ENCODE measurements around the gene ATXN1.

The ATXN1 gene

DNA sequence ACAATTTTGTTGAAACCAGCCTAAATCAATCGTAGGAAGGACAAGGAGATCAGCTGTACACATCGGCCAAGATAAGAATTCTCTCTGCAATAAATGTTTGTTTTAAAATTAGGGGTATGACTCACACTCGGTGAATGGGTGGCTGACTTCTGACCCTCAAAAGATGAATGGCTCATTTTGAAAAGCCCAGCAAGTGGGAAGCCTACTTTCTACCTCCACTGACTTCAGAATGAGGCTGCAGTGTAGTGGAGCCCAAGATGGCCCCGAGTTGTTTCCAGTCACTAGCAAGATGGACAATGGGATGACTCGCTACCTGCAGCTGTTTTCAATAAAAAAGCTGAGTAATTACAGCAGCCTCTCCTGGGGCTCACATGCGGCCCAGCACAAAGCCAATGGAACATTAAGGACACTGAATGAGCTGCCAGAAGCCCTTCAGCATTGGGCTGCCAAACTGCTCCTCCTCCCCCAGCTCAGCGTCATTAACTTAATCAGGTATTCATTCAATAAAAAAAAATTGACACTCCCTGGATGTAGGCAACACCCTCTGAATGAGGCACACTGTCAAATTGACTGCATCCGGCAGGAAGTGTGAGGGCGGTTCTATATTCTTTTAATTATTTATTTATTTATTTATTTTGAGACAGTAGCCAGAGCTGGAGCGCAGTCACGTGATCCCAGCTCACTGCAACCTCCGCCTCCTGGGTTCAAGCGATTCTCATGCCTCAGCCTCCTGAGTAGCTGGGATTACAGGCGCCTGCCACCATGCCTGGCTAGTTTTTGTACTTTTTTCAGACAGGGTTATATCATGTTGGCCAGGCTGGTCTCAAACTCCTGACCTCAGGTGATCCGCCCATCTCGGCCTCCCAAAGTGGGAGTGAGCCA lies 415.6 kb downstream of the ATXN1 start:
- peaks cover 13% of the 10 kb centered on the region for H3K4me1 Mint-ChIP-seq
- H3K27me3 Mint-ChIP-seq, result no peaks in the 10 kb centered on the region
- ATAC-seq, result no peak
- H3K9me3 Mint-ChIP-seq, result no peaks in the 10 kb centered on the region
- no peak for DNase-seq
- H3K4me3 Mint-ChIP-seq, result no peak overlapping the region
- no peak overlapping the region for H3K27ac Mint-ChIP-seq

DNA sequence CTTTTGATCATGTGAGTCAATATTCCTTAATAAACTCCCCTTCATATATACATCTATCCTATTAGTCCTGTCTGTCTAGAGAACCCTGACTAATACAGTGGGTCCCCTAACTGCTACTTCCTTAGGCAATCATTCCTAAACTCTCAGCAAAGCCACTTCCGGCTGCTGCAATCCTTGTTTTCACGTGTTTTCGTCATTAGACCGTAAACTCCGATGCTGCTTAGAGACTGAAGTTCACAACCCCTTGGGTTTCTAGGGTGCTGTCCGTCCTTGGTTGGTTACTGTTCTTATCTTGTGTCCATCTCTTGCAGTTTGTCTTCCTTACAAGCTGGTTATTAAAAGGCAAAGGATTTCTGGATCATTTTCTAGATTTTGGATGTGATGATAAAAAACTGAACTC lies 416.5 kb downstream of the ATXN1 start:
- peaks cover 13% of the 10 kb centered on the region for H3K4me1 Mint-ChIP-seq
- H3K4me3 Mint-ChIP-seq, result no peak overlapping the region
- DNase-seq (no peak), ATAC-seq (no peak)
- H3K27me3 Mint-ChIP-seq, result no peaks in the 10 kb centered on the region
- no peaks in the 10 kb centered on the region for H3K9me3 Mint-ChIP-seq
- H3K27ac Mint-ChIP-seq, result peak overlapping the region in 1 of 2 donors; percentile 7

DNA sequence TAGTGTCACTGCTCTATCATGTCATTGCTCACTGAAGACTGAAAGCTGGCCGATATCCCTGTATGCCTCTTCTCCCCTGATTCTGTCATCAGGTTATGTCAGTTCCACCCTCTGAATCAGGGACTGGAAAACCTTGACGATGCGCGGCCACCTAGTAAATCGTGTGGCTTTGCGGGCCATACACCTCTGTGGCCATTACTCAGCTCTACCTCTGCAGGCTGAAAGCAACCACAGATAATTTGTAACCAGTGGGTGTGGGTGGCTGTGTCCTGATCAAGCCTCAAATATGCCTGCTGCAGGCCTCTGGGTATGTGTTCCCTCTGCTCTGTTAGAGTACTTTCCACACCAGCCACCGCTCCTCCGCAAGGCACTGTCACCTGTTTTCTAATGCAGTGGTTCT lies 417.7 kb downstream of the ATXN1 start:
- Mint-ChIP-seq H3K9me3 (no peaks in the 10 kb centered on the region), H3K27me3 (no peaks in the 10 kb centered on the region), H3K4me1 (peaks cover 13% of the 10 kb centered on the region), H3K4me3 (no peak overlapping the region), H3K27ac (no peak overlapping the region)
- ATAC-seq (no peak), DNase-seq (no peak)

DNA sequence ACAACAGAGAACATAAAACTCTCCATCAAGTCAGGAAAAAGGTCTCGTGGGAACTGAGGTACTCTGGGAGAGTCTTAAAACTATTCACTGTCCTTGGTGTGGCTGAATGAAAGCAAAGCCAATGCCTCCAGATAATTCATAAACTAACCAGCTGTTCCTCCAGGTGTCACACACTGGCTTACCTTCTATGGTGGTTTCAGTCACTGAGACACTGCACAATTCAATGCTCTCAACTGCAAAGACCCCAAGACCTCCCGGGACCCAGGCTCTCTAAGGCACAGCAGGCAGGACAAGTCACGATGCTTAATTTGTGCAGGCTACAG lies 422.0 kb downstream of the ATXN1 start:
- DNase-seq (no peak), ATAC-seq (no peak)
- Mint-ChIP-seq H3K4me1 (peaks cover 12% of the 10 kb centered on the region), H3K27me3 (no peaks in the 10 kb centered on the region), H3K27ac (peak overlapping the region in 1 of 2 donors; percentile 72), H3K9me3 (no peaks in the 10 kb centered on the region), H3K4me3 (no peak overlapping the region)

DNA sequence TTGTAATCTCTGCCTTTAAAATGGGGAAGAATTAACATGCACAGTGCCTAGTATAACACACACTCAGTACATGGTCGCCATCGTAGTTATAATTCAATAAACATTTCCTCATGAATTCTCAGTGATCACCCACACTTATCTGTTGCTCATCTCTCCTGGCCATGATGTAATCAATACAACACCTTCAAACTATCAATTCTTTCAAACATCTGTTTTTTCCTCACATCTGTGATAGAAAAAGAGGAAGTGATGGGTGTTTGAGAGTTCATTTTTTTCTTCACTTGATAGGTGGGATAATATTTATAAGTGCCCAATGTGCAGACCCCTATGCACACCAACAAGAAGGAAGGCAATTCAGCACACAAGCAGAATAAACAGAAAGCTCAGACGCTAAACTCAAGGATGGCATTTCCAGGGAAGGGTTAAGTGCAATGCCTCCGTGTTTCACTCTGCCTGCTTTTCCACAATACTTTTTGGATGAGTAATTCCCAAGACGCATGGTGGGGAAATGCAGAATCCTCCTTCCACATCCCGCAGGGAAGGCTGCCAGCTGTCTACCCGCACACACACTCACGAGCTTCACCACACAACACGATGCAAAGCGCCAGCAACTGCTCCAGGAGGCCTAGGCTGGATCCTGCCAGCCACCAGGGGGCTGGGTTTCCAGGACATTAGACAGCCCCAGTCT lies 422.5 kb downstream of the ATXN1 start:
- peaks cover 7% of the 10 kb centered on the region for H3K4me1 Mint-ChIP-seq
- H3K27me3 Mint-ChIP-seq, result no peaks in the 10 kb centered on the region
- ATAC-seq, result no peak
- peak overlapping the region; percentile 12 to 72 for H3K27ac Mint-ChIP-seq
- H3K4me3 Mint-ChIP-seq, result no peak overlapping the region
- H3K9me3 Mint-ChIP-seq, result no peaks in the 10 kb centered on the region
- no peak for DNase-seq

DNA sequence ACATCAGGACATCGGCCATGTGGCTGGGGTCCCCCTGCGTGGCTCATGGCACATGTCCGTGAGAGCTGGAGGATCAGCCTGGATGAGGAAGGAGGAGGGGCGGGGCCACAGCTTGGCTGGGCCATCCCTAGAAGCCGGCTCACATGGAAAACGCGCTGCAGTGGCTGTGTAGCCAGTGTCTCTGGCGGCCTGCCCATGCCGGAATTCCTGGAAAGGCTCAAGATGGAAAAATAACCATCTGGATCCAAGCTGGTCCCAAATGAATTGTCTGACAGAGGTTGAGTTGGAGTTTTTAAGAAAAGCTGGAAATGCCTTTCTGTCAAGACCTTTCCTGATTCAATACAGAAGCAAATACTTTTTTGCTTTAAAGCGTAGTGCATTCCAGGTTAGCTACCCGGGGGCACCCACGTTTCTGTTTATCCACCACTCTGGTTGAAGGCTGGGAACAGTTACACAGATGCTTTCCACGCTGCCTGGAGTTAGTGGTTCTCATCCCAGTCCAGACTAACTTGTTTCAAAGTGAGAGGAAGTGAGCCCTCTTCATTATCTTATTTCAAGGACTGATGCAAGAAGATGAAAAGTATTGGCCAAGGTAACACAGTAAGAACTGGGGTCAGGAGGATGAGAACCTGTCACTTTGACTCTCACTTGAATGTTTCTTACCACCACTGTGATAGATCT lies 423.8 kb downstream of the ATXN1 start:
- no peak for DNase-seq
- no peaks in the 10 kb centered on the region for H3K9me3 Mint-ChIP-seq

DNA sequence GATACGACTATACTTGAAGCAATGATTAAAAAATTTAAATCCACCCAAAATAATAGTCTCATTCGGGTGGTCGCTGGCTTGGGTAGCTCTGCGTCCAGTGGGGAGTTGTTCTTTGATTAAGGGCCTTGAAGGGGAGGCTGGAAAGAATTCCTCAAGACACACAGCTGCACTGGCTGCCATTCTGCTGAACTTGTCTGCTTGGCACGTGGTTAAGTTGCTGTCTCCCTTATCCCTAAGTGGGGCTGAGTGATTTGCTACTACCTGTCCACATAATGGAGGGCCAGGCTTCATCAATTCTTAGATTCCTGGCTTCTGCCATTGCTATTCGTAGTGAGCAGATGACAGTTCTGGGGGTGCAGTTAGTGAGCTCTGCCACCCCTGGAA lies 424.4 kb downstream of the ATXN1 start:
- no peak overlapping the region for H3K27ac Mint-ChIP-seq
- H3K27me3 Mint-ChIP-seq, result no peaks in the 10 kb centered on the region
- H3K9me3 Mint-ChIP-seq, result no peaks in the 10 kb centered on the region
- ATAC-seq, result no peak
- no peak for DNase-seq
- no peak overlapping the region for H3K4me3 Mint-ChIP-seq
- H3K4me1 Mint-ChIP-seq, result no peaks in the 10 kb centered on the region

More for the DNA sequence above, 423.8 kb downstream of the ATXN1 start:
- Mint-ChIP-seq H3K4me1 (peaks cover 2% of the 10 kb centered on the region), H3K27me3 (no peaks in the 10 kb centered on the region), H3K4me3 (no peak overlapping the region), H3K27ac (no peak overlapping the region)
- no peak for ATAC-seq

DNA sequence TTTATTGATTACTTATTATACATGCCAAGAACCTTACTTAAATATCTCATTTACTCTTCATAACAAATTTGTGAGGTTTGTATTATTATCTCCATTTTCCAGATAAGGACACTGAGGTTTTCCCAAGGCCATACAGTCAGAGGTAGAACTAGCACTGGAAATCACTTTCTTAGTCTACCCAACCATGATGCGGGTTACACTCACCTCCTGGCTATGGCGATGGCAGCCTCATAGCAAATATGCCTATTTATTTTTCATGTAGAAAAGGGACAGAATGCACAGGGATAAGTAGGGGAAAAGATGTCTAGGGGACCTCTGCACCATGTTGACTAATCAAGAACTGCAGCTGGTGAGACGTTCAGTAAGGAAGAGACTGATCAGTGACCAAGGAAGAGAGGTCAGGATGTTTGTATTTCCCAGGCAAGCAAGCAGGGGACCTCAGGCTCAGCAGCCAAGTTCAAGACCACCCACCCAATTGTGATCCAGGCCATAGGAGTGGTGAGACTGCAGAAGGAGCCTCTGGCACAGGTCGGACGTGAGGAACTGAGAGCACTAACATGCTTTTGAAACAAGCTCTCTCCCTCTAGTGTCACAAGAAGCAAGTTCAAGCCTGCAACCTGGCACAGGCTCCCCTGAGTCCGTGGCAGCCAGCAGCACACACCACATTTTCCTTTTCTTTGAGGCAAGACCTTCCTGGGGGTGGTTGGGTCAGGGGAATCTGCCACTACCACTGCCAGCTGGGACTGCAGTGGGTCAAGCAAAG lies 425.0 kb downstream of the ATXN1 start:
- no peaks in the 10 kb centered on the region for H3K27me3 Mint-ChIP-seq
- H3K27ac Mint-ChIP-seq, result no peak overlapping the region
- no peaks in the 10 kb centered on the region for H3K9me3 Mint-ChIP-seq
- H3K4me1 Mint-ChIP-seq, result no peaks in the 10 kb centered on the region
- DNase-seq (no peak), ATAC-seq (no peak)
- H3K4me3 Mint-ChIP-seq, result no peak overlapping the region

DNA sequence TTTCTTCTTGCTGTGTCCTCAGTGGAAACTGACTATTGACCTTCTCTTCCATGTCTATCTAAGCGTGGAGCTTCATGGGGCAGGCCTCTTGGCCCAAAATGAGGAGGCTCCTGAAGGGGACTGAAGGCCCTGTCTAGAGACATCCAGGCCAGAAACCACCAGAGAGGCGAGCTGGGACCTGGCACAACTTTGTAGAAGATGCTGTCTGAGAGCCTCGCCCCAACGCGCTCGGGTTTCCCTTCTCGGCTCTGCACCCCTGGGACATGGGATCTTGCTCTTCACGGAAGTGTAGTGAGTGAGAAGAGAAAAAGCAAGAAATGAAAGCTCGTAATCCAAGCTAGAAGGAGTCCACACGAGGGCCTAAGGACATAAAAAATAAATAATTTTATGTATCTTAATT lies 426.1 kb downstream of the ATXN1 start:
- Mint-ChIP-seq H3K4me3 (no peak overlapping the region), H3K27ac (no peak overlapping the region), H3K4me1 (no peaks in the 10 kb centered on the region), H3K27me3 (no peaks in the 10 kb centered on the region), H3K9me3 (no peaks in the 10 kb centered on the region)
- DNase-seq (no peak), ATAC-seq (no peak)

DNA sequence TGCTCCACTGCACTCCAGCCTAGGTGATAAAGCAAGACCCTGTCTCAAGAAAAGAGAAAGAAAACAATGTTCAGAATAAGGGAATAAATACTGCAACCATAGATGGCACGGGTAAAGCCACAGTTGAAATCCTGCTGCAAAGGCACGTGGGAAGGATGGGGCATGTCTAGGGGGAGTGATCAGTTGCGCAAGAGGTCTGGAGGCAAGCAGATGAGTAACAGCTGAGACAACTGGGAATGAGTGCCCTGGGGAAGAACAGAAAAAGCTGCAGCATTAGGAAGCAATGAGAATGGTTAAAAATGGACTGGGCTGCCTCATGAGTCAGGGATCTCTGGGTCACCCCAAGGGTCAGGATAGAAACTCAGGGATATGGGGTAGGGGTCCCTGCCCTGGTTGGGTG lies 426.6 kb downstream of the ATXN1 start:
- Mint-ChIP-seq H3K27ac (peak overlapping the region in 1 of 2 donors; percentile 47), H3K4me3 (no peak overlapping the region), H3K9me3 (no peaks in the 10 kb centered on the region), H3K4me1 (no peaks in the 10 kb centered on the region), H3K27me3 (no peaks in the 10 kb centered on the region)
- ATAC-seq, result no peak
- DNase-seq, result no peak

DNA sequence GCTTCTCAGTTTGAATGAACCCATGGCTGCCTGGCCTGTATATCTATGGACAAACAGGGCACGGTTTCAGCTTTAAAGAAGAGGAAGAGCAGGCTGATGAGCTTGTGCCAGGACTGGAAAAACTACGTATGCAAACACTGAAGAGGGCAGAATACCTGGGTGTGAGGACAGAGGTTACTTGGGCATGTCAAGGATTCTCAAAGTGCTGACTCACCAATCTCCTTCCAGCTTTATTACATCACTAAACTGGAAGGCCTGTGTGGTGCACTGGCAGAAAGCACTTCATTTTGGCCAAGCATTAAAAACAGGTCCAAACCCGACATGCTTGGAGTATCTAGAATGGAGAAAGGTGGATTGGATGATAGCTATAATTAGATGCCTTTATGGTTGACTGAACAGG lies 427.7 kb downstream of the ATXN1 start:
- no peaks in the 10 kb centered on the region for H3K27me3 Mint-ChIP-seq
- no peak overlapping the region for H3K27ac Mint-ChIP-seq
- H3K4me3 Mint-ChIP-seq, result no peak overlapping the region
- no peaks in the 10 kb centered on the region for H3K4me1 Mint-ChIP-seq
- H3K9me3 Mint-ChIP-seq, result no peaks in the 10 kb centered on the region
- ATAC-seq (no peak), DNase-seq (no peak)

DNA sequence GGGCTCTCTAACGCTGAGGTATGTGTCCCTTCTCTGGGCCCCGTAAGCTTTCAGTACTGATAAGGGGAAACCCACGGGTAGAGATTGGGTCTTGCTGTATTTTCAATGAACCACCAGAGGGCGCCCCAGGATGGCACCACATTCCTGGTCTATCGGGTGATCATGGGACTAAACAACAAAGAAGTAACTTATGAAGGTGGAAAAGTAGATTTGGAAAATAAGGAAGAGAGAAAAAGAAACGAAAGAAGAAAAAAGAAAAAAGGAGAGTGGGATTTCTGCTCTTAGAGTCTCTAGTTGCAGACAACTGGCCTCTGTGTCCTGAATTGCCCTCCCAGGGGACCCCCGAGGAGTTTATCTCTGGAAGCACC lies 429.1 kb downstream of the ATXN1 start:
- Mint-ChIP-seq H3K27me3 (no peaks in the 10 kb centered on the region), H3K27ac (no peak overlapping the region), H3K4me3 (no peak overlapping the region), H3K9me3 (no peaks in the 10 kb centered on the region), H3K4me1 (no peaks in the 10 kb centered on the region)
- peak; percentile 74 to 84 for DNase-seq
- peak; percentile 97 for ATAC-seq

DNA sequence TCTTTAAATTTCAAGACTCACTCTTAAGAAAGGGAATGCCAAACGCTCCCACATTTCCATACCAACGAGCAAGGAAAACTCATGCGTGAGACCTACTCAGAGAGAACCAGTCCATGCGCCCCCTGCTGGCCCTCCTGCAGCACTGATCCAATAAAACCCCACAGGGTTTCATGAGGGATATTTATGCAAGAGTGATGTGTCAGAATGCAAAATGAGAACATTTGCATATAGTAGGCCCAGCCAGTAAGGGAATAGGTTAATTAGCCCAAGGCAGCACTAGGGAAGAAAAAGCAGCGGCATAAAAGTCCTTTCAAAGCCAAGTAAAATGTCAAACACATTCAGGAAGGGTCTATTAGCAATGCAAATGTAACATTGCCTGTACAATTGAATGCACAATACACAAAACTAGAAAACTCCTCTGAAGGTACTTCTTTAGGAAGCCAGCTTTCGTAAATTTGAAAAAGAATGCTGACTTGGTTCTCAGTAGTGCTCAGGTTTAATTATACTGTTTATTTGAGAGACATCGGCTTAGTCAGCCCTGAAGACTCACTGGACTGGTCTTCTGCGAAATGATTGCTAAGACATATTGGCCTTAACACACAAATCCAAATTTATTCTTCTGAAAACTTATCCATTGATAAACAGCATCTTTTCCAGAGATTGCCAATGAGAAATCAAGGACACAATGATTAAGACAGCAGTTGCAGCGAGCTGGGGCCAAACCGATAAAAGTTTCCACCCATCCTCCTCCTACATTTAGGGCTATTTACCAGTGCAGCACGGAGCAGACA lies 429.7 kb downstream of the ATXN1 start:
- DNase-seq, result peak; percentile 47 to 51
- peak; percentile 70 for ATAC-seq
- Mint-ChIP-seq H3K27me3 (no peaks in the 10 kb centered on the region), H3K27ac (no peak overlapping the region), H3K4me3 (no peak overlapping the region), H3K9me3 (no peaks in the 10 kb centered on the region), H3K4me1 (peaks cover 1% of the 10 kb centered on the region)

DNA sequence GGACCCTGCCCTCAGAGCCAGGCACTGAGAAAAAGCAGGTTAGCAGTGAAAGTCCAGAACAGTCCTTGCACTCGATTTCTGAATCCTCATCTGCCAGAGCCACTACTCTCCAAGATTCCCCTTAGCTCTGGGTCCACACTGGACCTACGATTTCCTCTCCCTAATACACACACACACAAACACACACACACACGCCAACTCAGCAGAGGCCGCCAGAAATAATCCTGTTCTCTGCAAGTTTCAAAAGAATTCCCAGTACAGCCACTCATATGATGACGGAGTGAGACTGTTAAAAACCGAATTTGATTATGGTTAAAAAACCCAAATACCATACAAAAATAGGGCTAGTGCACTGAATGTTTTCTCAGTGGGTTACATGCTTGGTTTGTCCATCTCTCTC lies 432.0 kb downstream of the ATXN1 start:
- peaks cover 25% of the 10 kb centered on the region for H3K4me1 Mint-ChIP-seq
- no peaks in the 10 kb centered on the region for H3K27me3 Mint-ChIP-seq
- H3K27ac Mint-ChIP-seq, result no peak overlapping the region
- no peak overlapping the region for H3K4me3 Mint-ChIP-seq
- no peaks in the 10 kb centered on the region for H3K9me3 Mint-ChIP-seq
- no peak for ATAC-seq
- no peak for DNase-seq

DNA sequence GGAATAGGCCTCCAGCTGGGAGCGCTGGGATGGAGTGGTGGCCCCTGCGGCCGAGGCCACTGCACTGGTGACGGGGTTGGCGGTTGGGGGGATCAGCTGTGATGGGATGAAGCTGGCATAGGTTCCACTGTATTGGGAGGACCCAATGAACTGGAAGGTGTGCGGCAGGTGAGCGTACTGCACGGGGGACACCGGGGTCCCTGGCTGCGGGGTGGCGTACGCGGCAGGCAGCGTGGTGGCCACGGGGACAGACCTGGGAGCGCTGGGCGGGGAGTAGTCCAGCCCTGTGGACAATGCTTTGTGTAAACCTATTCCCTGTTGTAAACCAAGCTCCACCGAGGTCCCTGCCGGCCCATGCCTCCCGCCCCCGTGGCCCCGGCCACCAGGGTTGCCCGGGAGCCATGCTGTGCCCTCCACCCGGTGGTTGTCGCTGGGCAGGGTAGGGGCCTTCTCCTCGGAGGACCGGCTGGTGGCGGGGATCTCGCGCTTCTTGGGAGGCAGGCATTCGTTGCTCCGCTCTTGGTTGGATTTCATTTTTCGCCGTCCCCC lies 433.4 kb downstream of the ATXN1 start:
- H3K9me3 Mint-ChIP-seq, result no peaks in the 10 kb centered on the region
- H3K27ac Mint-ChIP-seq, result peak overlapping the region in 1 of 2 donors; percentile 31
- H3K4me1 Mint-ChIP-seq, result peaks cover 39% of the 10 kb centered on the region
- no peak for DNase-seq
- no peak for ATAC-seq
- H3K4me3 Mint-ChIP-seq, result no peak overlapping the region
- H3K27me3 Mint-ChIP-seq, result no peaks in the 10 kb centered on the region

Data from stimulated activated naive CD8-positive, alpha-beta T cell treated with anti-CD3 and anti-CD28 coated beads, Interleukin-15, amount 100 ng/mL, for 72 hours (primary cell).